Subcutaneous adipose tissue (tissue), 4 donors: Measurements from ENCODE around the gene GJD2. TPM values are rescaled to one million over a fixed set of nuclear protein-coding genes. Genes with fewer than 3 reads are reported as not detected.

ENCODE experiments used
- total RNA-seq, 4 donors: library from RNA; depleted of rRNA; stranded (reverse); fragments of >200 nt; gene quantifications; one replicate each; pipeline ENCODE4 v1.1.0, GENCODE V29; 2016
- TF ChIP-seq, protein P1 (sequence below): fragments of 450-650 bp; IDR thresholded peaks from one replicate; pipeline ENCODE4 v1.5.1; 2016; ENCODE audit warnings: low read depth, mild to moderate bottlenecking, control low read depth, antibody characterized with exemption, moderate library complexity

The GJD2 gene
- total RNA-seq, 4 donors from 2014 or later: not detected

DNA sequence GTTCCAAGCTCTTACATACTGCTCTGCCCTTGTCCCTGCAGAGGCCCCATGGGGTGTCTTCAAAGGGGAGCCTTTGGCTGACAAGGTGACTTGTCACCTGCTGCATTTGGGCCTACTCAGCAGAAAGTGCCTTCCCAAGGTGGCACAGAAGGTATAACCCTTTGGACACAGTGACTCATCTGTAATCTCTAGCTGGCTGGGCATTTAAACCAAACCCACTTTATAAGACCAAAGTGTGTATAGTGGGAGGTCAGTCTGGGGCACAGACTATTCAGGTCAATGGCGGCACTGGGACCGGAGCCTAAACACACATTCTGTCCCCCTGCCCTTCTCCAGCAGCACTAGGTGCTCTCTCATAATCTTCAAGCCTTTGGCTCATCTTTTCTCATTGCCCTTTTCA is 35.1 kb downstream of the GJD2 start:
- TF ChIP-seq, protein P1, sequence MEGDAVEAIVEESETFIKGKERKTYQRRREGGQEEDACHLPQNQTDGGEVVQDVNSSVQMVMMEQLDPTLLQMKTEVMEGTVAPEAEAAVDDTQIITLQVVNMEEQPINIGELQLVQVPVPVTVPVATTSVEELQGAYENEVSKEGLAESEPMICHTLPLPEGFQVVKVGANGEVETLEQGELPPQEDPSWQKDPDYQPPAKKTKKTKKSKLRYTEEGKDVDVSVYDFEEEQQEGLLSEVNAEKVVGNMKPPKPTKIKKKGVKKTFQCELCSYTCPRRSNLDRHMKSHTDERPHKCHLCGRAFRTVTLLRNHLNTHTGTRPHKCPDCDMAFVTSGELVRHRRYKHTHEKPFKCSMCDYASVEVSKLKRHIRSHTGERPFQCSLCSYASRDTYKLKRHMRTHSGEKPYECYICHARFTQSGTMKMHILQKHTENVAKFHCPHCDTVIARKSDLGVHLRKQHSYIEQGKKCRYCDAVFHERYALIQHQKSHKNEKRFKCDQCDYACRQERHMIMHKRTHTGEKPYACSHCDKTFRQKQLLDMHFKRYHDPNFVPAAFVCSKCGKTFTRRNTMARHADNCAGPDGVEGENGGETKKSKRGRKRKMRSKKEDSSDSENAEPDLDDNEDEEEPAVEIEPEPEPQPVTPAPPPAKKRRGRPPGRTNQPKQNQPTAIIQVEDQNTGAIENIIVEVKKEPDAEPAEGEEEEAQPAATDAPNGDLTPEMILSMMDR: no peak

DNA sequence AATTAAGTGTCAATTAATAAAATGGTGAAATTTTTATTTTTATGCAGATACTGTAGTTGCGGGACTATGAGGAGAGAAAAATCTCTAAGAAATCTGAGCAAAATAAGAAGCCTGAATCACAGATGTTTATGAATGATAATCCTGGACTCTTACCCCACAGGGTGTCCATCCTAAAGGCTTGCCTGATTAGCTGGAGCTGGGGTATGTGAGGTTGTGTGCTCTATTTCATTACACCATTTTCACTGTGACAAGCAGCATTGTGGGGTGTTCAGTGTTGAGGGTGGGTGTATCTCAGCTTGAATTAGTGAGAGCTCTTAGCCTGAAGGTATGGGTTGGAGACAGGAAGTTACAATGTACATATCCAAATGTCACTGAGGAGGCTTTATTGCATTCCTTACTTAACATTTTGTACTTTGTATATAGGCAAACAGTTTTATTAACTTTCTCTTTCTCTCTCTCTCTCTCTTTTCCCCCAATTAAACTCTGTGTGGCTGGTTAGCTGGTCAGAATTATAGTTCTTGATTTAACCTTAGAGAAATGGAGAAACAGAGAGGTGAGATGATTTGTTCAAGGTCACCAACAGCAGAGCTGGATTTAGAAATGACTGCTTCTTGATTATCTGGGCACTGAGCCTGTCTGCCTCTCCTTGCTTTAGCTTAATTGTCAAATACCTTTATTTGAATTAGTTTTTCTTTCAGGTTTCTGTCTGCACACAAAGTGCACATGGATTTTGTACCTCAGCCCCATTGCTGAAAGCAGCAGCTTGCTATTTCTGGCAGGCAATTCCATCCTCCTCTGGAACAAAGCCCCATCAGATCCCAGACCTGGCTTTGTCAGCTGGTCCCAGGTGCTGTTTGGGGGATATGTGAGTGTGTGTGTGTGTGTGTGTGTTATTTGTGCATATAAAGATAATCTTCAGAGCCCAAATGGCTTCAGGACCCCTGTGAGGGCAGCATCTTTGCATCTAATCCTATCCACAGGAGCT is 35.8 kb downstream of the GJD2 start:
- TF ChIP-seq, protein P1: no peak

DNA sequence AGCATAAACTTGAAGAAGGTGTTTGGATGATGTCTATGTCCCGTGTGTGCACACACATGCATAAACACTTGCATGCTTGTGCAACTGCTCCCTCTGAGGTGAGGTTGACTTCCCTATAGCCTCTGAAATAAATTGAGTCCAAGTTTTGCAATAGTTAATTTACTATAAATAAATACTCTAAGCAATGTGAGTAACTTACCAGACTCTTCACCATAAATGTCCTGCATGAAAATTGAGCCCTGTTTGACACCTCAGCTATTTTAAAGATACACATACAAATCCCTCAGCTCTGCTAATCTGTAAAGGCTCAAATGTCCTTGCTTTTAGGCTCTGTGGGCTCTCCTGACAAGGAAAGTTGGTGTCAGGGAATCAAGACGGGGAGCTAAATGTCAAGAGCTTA is 37.1 kb downstream of the GJD2 start:
- TF ChIP-seq, protein P1: no peak

DNA sequence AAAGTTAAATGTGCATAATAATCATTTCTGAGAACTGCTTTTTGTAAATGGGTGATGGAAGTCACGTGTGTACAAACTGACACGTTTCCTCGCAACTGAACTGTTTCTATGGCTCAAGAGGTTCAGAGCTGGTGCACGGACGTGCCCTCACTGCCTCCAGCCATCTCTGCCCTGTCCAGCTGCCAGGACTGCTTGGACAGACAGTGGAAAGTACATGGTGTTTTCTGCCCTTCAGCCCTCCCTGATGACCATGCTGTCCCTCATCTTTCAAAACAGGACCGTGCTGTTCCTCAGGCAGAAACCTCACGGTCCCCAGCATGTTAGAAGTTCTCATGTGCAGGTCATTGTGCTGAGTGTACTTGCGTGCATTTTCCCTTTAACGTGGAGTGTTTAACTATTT is 38.7 kb downstream of the GJD2 start:
- TF ChIP-seq, protein P1: no peak

DNA sequence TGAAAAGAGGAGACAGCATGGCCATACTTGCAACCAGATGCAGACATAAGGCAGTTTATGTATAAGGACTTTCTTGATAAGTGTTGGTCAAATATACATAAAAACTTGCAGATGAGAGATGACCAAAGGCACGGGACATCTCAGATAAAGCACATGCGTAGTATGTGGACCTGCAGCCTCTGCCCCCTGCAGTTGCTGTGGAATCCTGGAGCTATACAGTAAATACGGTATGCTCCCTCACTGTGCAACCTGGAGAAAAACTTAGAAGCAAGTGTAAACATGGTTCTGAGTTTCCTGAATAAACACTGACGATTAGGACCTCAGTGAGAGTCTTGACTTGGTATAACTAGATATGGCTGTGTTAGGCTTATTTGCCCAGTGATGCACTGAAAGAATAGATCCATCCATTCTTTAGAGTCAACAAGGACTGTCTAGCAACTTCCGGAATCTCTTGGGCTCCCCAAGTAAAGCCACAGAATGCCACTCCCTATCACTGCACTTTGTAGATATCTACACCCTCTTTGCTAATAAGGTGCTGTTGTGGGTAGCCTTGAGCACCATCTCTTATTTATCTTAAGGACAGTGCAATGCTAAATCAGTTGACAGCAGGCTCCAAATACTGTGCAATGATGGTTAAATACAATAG is 40.2 kb downstream of the GJD2 start:
- TF ChIP-seq, protein P1: no peak

DNA sequence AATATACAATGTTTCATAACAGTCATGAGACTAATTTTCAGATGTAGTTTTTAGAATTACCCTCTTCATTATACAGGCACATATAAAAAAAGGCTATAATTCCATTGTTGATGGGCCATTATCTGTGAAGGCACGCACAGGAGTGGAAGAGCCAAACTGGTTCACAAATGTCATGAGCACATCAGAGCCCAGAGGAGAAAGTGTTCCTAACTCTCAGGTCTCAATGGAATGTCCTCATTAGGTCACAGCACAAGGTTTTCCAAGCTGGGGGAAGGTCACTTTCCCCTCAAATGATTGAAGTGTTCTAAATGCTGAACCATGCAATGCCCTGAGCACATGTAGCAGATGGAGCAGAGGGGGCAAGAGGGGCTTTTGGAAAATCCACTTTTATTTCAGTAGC is 41.2 kb downstream of the GJD2 start:
- TF ChIP-seq, protein P1: no peak

DNA sequence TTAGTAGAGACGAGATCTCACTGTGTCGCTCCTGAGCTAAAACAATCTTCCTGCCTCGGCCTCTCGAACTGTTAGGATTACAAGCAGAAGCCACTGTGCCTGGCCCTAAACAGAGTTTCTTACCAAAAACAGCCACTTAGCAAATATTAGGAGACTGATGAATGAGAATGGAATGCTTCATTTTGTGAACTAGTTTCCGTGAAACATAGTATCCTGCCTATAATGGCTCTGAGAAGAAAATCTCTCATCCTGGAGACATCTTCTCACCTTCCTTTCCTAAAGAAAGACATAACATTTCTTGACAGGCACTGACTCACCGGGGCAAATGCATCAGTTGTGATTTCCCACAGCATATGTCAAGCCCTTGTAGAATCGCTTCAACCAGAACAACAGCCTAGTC is 44.9 kb downstream of the GJD2 start:
- TF ChIP-seq, protein P1: no peak
